Measurements from ENCODE around the gene CCDC192. TPM values are rescaled to one million over a fixed set of nuclear protein-coding genes. Genes with fewer than 3 reads are reported as not detected.

The CCDC192 gene, protein sequence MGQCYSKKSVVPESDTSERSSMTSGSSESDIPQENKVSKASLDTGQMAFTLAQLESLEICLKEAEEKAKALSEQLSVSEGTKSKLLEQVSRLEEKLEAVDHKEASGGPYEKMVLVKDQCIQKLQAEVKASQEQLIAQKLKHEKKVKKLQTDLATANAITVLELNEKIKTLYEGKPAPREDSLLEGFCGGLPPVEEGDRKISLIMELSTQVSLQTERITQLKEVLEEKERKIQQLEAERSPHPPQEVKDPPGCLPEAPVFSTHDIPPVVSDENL
- total RNA-seq: not detected in 2 replicates

DNA sequence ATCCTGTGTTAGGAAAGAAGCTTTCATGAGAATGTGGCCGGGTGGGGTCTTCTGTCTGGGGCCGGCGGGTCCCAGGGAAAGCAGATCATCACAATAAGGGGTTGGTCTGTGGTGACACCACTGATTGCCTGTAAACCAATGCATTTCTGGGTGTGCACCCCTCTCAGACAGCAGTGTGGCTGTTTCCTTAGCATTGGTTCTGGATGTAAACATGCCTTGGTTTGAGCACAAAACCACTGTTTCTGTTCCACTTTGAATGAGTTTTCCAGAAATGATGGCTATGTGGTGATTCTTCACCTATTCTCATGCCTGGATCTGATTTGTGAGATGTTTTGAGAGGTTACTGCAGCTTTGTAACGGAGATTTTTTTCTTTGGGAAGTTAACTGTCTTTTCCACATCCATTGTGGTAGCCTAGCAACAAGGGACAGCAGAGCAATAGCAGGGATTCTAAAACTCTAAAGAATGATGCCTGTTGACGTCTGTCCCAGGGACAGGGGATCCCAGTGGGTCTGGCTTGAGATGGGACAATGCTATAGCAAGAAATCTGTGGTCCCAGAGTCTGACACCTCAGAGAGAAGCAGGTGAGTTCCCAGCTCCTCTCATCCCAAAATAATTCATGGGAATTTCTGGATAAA lies at the start of gene CCDC192:
Gene CCDC192, plus strand, starts transcription at position 466 of the 636 bp plus-strand sequence. Its CDS starts 55 bp downstream, at position 521.

Other genes with a start within 250 kb of the CCDC192 start
- 38.3 and 41.5 TPM in 2 replicates for gene PRRC1, start 185.8 kb upstream of the CCDC192 start, total RNA-seq
- gene CTXN3, start 54.3 kb upstream of the CCDC192 start, total RNA-seq: not detected in 2 replicates

Measured in hair follicular keratinocyte (primary cell).